Psoas muscle (tissue), 8 donors: ENCODE measurements around the gene DSCAM. TPM values are rescaled to one million over a fixed set of nuclear protein-coding genes. Genes with fewer than 3 reads are reported as not detected.

Source experiments
- ATAC-seq, 4 donors: fragments of 200-7000 bp; cut with Tn5 transposase; one replicate each; pipeline ENCODE4 v1.9.1; 2020; ENCODE audit warnings: moderate library complexity in 3 of 4, mild to moderate bottlenecking in 2 of 4
- DNase-seq, 2 donors: peaks; one replicate each; pipeline ENCODE4 v3.0.0-alpha.2; 2020
- H3K27ac ChIP-seq: fragments of 200-600 bp; one replicate; pipeline ENCODE4 v1.8.0; 2022
- H3K27me3 ChIP-seq, 3 donors: fragments of 200-600 bp in 1 of 3; one replicate each; pipeline versions ENCODE4 v1.6.1 to v1.8.0; 2013 to 2022; ENCODE audit warnings: low read length in 2 of 3, mild to moderate bottlenecking in 2 of 3, moderate library complexity in 1 of 3; ENCODE audit not compliant: insufficient read depth in 3 of 3
- H3K36me3 ChIP-seq, 2 donors: fragments of 200-600 bp in 1 of 2; one replicate each; pipeline versions ENCODE4 v1.6.1 to v1.8.0; 2013 to 2022; ENCODE audit warnings: low read depth in 1 of 2, mild to moderate bottlenecking in 1 of 2, moderate library complexity in 1 of 2; ENCODE audit not compliant: insufficient read depth in 1 of 2
- H3K4me1 ChIP-seq: fragments of 200-600 bp; one replicate; pipeline ENCODE4 v1.8.0; 2022
- H3K4me3 ChIP-seq: fragments of 200-600 bp; one replicate; pipeline ENCODE4 v1.8.0; 2022; ENCODE audit warnings: mild to moderate bottlenecking
- H3K9me3 ChIP-seq: fragments of 200-600 bp; one replicate; pipeline ENCODE4 v1.8.0; 2022
- WGBS, 3 donors: extraction: QIAGEN DNeasy Blood & Tissue Kit; methylation state at CpG; one replicate each; pipeline versions ENCODE4 v1.1.6 to v1.1.7; 2013; 5-methylcytosine and 5-hydroxymethylcytosine counted together
- intact Hi-C, 2 donors: fragments of 100-400 bp; cut with DNase I; formaldehyde crosslinking; loops; one replicate each; pipeline versions ENCODE4 v1.11.0 to v1.14.2; 2022
- polyA plus RNA-seq, 3 donors: library from polyadenylated mRNA; stranded (reverse); fragments of 200-250 nt; gene quantifications; one replicate each; pipeline ENCODE4 v1.2.3, GENCODE V29; 2013
- total RNA-seq, 4 donors: library from RNA; stranded (reverse); fragmentation: NEBNext Ultra II Directional in 2 of 4; extraction: Animal tissue kit (Norgen Biotek cat#: 25700) in 2 of 4; gene quantifications; one replicate each; pipeline versions ENCODE4 v1.2.1 to v1.2.4, GENCODE V29; 2021 to 2023
- TF ChIP-seq, protein P1 (sequence below): fragments of 200-600 bp; IDR thresholded peaks from one replicate; pipeline ENCODE4 v1.8.0; 2022; ENCODE audit warnings: antibody characterized with exemption
- donor health status: healthy with polysubstance abuse.
- donor health status: DM: no; HTN: no; CAD: no; lungs with moderate emphysema.
- donor health status: Bipolar disorder and iron deficiency.
- donor health status: healthy.
- donor health status: DM: yes; HTN: yes; CAD: no.
- donor health status: DM: no; HTN: no; CAD: no.
- donor health status: DM: no; HTN: no; CAD: no.
- donor health status: DM: yes; HTN: yes; CAD: no.

Gene DSCAM
- total and polyA plus RNA-seq, 7 donors = 0.03 to 0.04 TPM; not detected in 5

GRCh38 chr21:40770435-40771055 lies 76.4 kb downstream of the DSCAM start:
- Histone ChIP-seq H3K4me1 (no peaks in the 10 kb centered on the region), H3K9me3 (no peaks in the 10 kb centered on the region), H3K4me3 (no peak overlapping the region), H3K36me3 (no peaks in the 10 kb centered on the region), H3K27ac (no peak overlapping the region), H3K27me3 (no peaks in the 10 kb centered on the region)
- TF ChIP-seq, protein P1, sequence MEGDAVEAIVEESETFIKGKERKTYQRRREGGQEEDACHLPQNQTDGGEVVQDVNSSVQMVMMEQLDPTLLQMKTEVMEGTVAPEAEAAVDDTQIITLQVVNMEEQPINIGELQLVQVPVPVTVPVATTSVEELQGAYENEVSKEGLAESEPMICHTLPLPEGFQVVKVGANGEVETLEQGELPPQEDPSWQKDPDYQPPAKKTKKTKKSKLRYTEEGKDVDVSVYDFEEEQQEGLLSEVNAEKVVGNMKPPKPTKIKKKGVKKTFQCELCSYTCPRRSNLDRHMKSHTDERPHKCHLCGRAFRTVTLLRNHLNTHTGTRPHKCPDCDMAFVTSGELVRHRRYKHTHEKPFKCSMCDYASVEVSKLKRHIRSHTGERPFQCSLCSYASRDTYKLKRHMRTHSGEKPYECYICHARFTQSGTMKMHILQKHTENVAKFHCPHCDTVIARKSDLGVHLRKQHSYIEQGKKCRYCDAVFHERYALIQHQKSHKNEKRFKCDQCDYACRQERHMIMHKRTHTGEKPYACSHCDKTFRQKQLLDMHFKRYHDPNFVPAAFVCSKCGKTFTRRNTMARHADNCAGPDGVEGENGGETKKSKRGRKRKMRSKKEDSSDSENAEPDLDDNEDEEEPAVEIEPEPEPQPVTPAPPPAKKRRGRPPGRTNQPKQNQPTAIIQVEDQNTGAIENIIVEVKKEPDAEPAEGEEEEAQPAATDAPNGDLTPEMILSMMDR = no peak
- intact Hi-C loops = no loop called here
- ATAC-seq (no peak), DNase-seq (no peak)
- WGBS, 3 donors = 65 to 70% (median 66%) methylated on average over 5 of the region's 5 CpGs

DNA sequence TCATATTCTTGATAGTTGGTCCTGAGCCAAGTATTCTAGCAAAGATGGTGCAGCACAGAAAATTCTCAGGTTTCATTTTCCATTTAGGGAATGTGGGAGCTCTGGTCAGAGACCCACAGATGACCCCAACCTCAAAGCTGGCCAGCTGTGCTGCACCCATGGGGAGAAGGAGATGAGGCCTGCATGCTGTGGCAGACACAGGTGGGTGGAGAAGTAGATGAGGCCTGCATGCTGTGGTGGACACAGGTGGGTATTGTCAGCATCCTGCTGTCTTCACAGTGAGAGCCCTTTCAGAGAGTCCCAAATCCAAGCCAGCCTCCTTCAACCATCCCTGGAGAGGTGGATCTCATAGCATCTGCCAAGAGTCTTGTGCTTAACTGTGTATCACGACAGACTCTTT lies 77.7 kb downstream of the DSCAM start:
- H3K27ac ChIP-seq = no peak overlapping the region

GRCh38 chr21:40768056-40768455 lies 78.9 kb downstream of the DSCAM start:
- H3K27me3 ChIP-seq = no peaks in the 10 kb centered on the region
- H3K36me3 ChIP-seq = no peaks in the 10 kb centered on the region
- 45 to 67% (median 55%) methylated on average over 2 of the region's 2 CpGs for WGBS, 3 donors
- no peak overlapping the region for H3K4me3 ChIP-seq
- TF ChIP-seq, protein P1 = no peak
- intact Hi-C loops = no loop called here
- H3K27ac ChIP-seq = no peak overlapping the region
- ATAC-seq (no peak), DNase-seq (no peak)
- H3K9me3 ChIP-seq = no peaks in the 10 kb centered on the region
- H3K4me1 ChIP-seq = no peaks in the 10 kb centered on the region

More for the DNA sequence above, 77.7 kb downstream of the DSCAM start:
- 88 to 93% (median 91%) methylated on average over 1 of the region's 1 CpG for WGBS, 3 donors
- intact Hi-C loops = no loop called here
- Histone ChIP-seq H3K9me3 (no peaks in the 10 kb centered on the region), H3K27me3 (no peaks in the 10 kb centered on the region), H3K4me1 (no peaks in the 10 kb centered on the region), H3K36me3 (no peaks in the 10 kb centered on the region), H3K4me3 (no peak overlapping the region)
- no peak for DNase-seq
- no peak for ATAC-seq
- TF ChIP-seq, protein P1 = no peak

- TF ChIP-seq, protein P1 = no peak
- no peaks in the 10 kb centered on the region for H3K9me3 ChIP-seq
- H3K4me3 ChIP-seq = no peak overlapping the region
- no peak overlapping the region for H3K27ac ChIP-seq
- H3K36me3 ChIP-seq = no peaks in the 10 kb centered on the region
- H3K4me1 ChIP-seq = no peaks in the 10 kb centered on the region
- WGBS, 3 donors = 91 to 96% (median 93%) methylated on average over 1 of the region's 1 CpG
- no peaks in the 10 kb centered on the region for H3K27me3 ChIP-seq
- no peak for DNase-seq
- ATAC-seq = no peak
- intact Hi-C loops = no loop called here
Measured at GRCh38 chr21:40766381-40766780, 80.6 kb downstream of the DSCAM start.

DNA sequence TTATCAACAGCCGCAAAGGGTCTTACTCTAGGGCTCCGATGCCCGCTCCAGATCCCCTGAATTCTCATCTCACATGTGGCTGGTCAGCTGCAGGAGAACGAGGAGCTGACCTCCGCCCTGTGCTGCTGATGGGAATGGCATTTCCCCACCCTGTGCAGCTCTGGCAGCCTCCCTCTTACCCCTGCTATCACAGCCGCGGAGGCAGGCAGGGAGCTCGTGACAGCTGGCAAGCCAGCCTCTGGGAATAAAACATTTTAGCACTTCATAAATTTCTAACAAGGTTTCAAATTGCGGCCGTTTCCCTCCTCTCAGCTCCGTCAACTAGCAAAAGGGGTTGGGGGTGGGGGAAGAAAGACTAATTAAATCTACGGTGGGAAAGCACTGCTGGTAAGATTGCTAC lies 81.1 kb downstream of the DSCAM start:
- Histone ChIP-seq H3K27ac (no peak overlapping the region), H3K4me1 (no peaks in the 10 kb centered on the region), H3K9me3 (no peaks in the 10 kb centered on the region), H3K36me3 (no peaks in the 10 kb centered on the region), H3K27me3 (no peaks in the 10 kb centered on the region), H3K4me3 (no peak overlapping the region)
- no peak for ATAC-seq
- WGBS, 3 donors = 9 to 11% (median 9%) methylated on average over 12 of the region's 12 CpGs
- intact Hi-C loops = no loop called here
- DNase-seq = no peak
- TF ChIP-seq, protein P1 = no peak
